Superior temporal gyrus (tissue), 1 donor: ENCODE results near the gene ADISSP.

Experiments
- DNase-seq: peaks from one replicate; pipeline ENCODE4 v3.0.0-alpha.2; 2016; ENCODE audit errors: extremely low spot score

Gene ADISSP

GRCh38 chr20:3738111-3739053, 29.2 kb downstream of the ADISSP start:
- DNase-seq: no peak

- no peak for DNase-seq
Observed at GRCh38 chr20:3735768-3736167, 31.8 kb downstream of the ADISSP start.

GRCh38 chr20:3734111-3734843, 33.3 kb downstream of the ADISSP start:
- no peak for DNase-seq

- DNase-seq: no peak
Observed at GRCh38 chr20:3733119-3733995, 34.2 kb downstream of the ADISSP start.

GRCh38 chr20:3732327-3733118, 35.0 kb downstream of the ADISSP start, which contains the start of gene HSPA12B:
Gene HSPA12B (plus strand): TSS chr20:3732685. CDS start chr20:3738675, 5,990 bp downstream.
- no peak for DNase-seq

GRCh38 chr20:3731944-3732326, 35.6 kb downstream of the ADISSP start:
- no peak for DNase-seq

- no peak for DNase-seq
Observed at GRCh38 chr20:3730803-3731672, 36.5 kb downstream of the ADISSP start.

GRCh38 chr20:3729811-3730540, 37.6 kb downstream of the ADISSP start:
- DNase-seq: no peak

GRCh38 chr20:3729378-3729777, 38.2 kb downstream of the ADISSP start:
- no peak for DNase-seq

GRCh38 chr20:3728876-3729275, 38.7 kb downstream of the ADISSP start:
- no peak for DNase-seq

GRCh38 chr20:3728354-3728753, 39.2 kb downstream of the ADISSP start:
- DNase-seq: no peak

- peak; percentile 29 for DNase-seq
Observed at GRCh38 chr20:3727401-3728021, 40.0 kb downstream of the ADISSP start.

GRCh38 chr20:3724356-3724755, 43.2 kb downstream of the ADISSP start:
- no peak for DNase-seq

GRCh38 chr20:3723284-3723683, 44.3 kb downstream of the ADISSP start:
- no peak for DNase-seq

- DNase-seq: no peak
Observed at GRCh38 chr20:3721912-3722311, 45.6 kb downstream of the ADISSP start.

- no peak for DNase-seq
Observed at GRCh38 chr20:3720626-3721025, 46.9 kb downstream of the ADISSP start.

- no peak for DNase-seq
Observed at GRCh38 chr20:3720068-3720467, 47.5 kb downstream of the ADISSP start.

GRCh38 chr20:3719046-3719445, 48.5 kb downstream of the ADISSP start:
- no peak for DNase-seq
